Neural progenitor cell (in vitro differentiated cells): ENCODE results near the gene ZNF827. TPM values are rescaled to one million over a fixed set of nuclear protein-coding genes. Genes with fewer than 3 reads are reported as not detected.

Source experiments
- DNase-seq: peaks from one replicate; pipeline ENCODE4 v3.0.0-alpha.2; 2016; ENCODE audit warnings: low spot score
- H2AFZ ChIP-seq: fragments of 200-600 bp; sonication (generic); replicated peaks from 2 replicates; pipeline ENCODE4 v1.6.1; 2016; ENCODE audit warnings: antibody characterized with exemption
- H3F3A ChIP-seq: fragments of 200-600 bp; sonication (generic); 2 replicates; pipeline ENCODE4 v1.6.1; 2016; ENCODE audit warnings: antibody characterized with exemption, low read depth
- H3K27ac ChIP-seq: fragments of 200-600 bp; sonication (generic); 2 replicates; pipeline ENCODE4 v1.5.1; 2016; ENCODE audit warnings: mild to moderate bottlenecking
- H3K27me3 ChIP-seq: fragments of 200-600 bp; sonication (generic); 2 replicates; pipeline ENCODE4 v1.6.1; 2016; ENCODE audit warnings: mild to moderate bottlenecking, moderate library complexity
- H3K36me3 ChIP-seq: fragments of 200-600 bp; sonication (generic); 2 replicates; pipeline ENCODE4 v1.5.1; 2016
- H3K4me1 ChIP-seq: fragments of 200-600 bp; sonication (generic); 2 replicates; pipeline ENCODE4 v1.6.1; 2016; ENCODE audit warnings: mixed run types
- H3K4me2 ChIP-seq: fragments of 200-600 bp; sonication (generic); 2 replicates; pipeline ENCODE4 v1.6.1; 2016
- H3K4me3 ChIP-seq: fragments of 200-600 bp; sonication (generic); 2 replicates; pipeline ENCODE4 v1.5.1; 2016
- H3K79me2 ChIP-seq: fragments of 200-600 bp; sonication (generic); 2 replicates; pipeline ENCODE4 v1.6.1; 2016; ENCODE audit warnings: low read depth
- H3K9ac ChIP-seq: fragments of 200-600 bp; sonication (generic); 2 replicates; pipeline ENCODE4 v1.6.1; 2016
- H3K9me3 ChIP-seq: fragments of 200-600 bp; sonication (generic); 2 replicates; pipeline ENCODE4 v1.5.1; 2016; ENCODE audit warnings: low read depth
- H4K20me1 ChIP-seq: fragments of 200-600 bp; sonication (generic); 2 replicates; pipeline ENCODE4 v1.6.1; 2016; ENCODE audit warnings: low read depth
- H3K27ac Mint-ChIP-seq: 3 replicates; pipeline ENCODE4 v1.8.0; 2021; ENCODE audit warnings: mixed read lengths
- H3K27me3 Mint-ChIP-seq: 2 replicates; pipeline ENCODE4 v1.8.0; 2022; ENCODE audit warnings: low read depth, mild to moderate bottlenecking, inconsistent platforms, moderate library complexity, mixed read lengths; ENCODE audit not compliant: insufficient read depth
- H3K36me3 Mint-ChIP-seq: 3 replicates; pipeline ENCODE4 v1.8.0; 2021; ENCODE audit warnings: mixed read lengths
- H3K4me1 Mint-ChIP-seq: 3 replicates; pipeline ENCODE4 v1.8.0; 2021; ENCODE audit warnings: mixed read lengths
- H3K4me3 Mint-ChIP-seq: 3 replicates; pipeline ENCODE4 v1.8.0; 2021; ENCODE audit warnings: mild to moderate bottlenecking, moderate library complexity, mixed read lengths
- H3K9me3 Mint-ChIP-seq: 3 replicates; pipeline ENCODE4 v1.8.0; 2020; ENCODE audit warnings: mixed read lengths
- EZH2 ChIP-seq: fragments of 200-600 bp; sonication (generic); IDR thresholded peaks from 2 replicates; pipeline ENCODE4 v1.6.1; 2017; ENCODE audit warnings: antibody characterized with exemption, mild to moderate bottlenecking, moderate library complexity
- EZH2phosphoT487 ChIP-seq: fragments of 200-600 bp; sonication (generic); IDR thresholded peaks from 2 replicates; pipeline ENCODE4 v1.6.1; 2017; ENCODE audit warnings: antibody characterized with exemption
- total RNA-seq: library from RNA; depleted of rRNA; stranded (reverse); fragments of >200 nt; gene quantifications from 2 replicates; pipeline ENCODE4 v1.2.3, GENCODE V29; 2015; ENCODE audit warnings: low replicate concordance
- TF ChIP-seq, protein P1 (sequence below): fragments of 200-600 bp; sonication (generic); IDR thresholded peaks from 2 replicates; pipeline ENCODE4 v1.5.1; 2017; ENCODE audit warnings: antibody characterized with exemption, mild to moderate bottlenecking

The ZNF827 gene
- total RNA-seq, 1 donor from 2014 or later, result 7.7 TPM

DNA sequence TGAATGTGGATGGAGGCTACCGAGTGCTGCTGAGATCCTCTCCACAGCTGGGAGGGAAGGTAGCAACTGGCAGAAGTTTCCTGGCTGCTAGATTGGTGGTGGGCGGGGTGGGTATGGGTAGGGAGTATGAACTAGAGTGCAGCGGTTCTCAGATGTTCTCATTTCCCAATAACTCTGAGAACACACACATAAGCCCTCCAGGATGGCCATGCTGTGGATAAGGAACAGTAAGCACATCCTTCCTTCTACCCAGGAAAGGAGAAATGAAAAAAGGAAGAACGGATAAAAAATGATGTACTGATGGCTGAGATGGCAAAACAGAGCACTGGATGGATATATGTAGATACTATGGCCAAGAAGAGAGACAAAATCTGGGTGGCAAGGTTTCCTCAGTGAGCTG, 116.0 kb downstream of the ZNF827 start:
- H3K9ac ChIP-seq, result no peak overlapping the region
- peaks cover 7% of the 10 kb centered on the region for H3F3A ChIP-seq
- H3K27ac Mint-ChIP-seq, result no peak overlapping the region
- H3K36me3 Mint-ChIP-seq, result peaks cover 31% of the 10 kb centered on the region
- H3K4me3 Mint-ChIP-seq, result no peak overlapping the region
- H3K4me1 Mint-ChIP-seq, result peaks cover 50% of the 10 kb centered on the region
- H3K27me3 Mint-ChIP-seq, result no peaks in the 10 kb centered on the region
- H3K79me2 ChIP-seq, result no peaks in the 10 kb centered on the region
- no peaks in the 10 kb centered on the region for H3K36me3 ChIP-seq
- no peak for DNase-seq
- H2AFZ ChIP-seq, result no peak overlapping the region
- H3K9me3 ChIP-seq, result no peaks in the 10 kb centered on the region
- no peak overlapping the region for H3K27ac ChIP-seq
- H3K4me1 ChIP-seq, result peaks cover 28% of the 10 kb centered on the region
- H3K4me2 ChIP-seq, result no peak overlapping the region
- H3K9me3 Mint-ChIP-seq, result no peaks in the 10 kb centered on the region
- H4K20me1 ChIP-seq, result no peaks in the 10 kb centered on the region
- TF ChIP-seq EZH2 (no peak), EZH2phosphoT487 (no peak)
- TF ChIP-seq, protein P1, sequence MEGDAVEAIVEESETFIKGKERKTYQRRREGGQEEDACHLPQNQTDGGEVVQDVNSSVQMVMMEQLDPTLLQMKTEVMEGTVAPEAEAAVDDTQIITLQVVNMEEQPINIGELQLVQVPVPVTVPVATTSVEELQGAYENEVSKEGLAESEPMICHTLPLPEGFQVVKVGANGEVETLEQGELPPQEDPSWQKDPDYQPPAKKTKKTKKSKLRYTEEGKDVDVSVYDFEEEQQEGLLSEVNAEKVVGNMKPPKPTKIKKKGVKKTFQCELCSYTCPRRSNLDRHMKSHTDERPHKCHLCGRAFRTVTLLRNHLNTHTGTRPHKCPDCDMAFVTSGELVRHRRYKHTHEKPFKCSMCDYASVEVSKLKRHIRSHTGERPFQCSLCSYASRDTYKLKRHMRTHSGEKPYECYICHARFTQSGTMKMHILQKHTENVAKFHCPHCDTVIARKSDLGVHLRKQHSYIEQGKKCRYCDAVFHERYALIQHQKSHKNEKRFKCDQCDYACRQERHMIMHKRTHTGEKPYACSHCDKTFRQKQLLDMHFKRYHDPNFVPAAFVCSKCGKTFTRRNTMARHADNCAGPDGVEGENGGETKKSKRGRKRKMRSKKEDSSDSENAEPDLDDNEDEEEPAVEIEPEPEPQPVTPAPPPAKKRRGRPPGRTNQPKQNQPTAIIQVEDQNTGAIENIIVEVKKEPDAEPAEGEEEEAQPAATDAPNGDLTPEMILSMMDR, result no peak
- H3K4me3 ChIP-seq, result no peak overlapping the region
- no peaks in the 10 kb centered on the region for H3K27me3 ChIP-seq

DNA sequence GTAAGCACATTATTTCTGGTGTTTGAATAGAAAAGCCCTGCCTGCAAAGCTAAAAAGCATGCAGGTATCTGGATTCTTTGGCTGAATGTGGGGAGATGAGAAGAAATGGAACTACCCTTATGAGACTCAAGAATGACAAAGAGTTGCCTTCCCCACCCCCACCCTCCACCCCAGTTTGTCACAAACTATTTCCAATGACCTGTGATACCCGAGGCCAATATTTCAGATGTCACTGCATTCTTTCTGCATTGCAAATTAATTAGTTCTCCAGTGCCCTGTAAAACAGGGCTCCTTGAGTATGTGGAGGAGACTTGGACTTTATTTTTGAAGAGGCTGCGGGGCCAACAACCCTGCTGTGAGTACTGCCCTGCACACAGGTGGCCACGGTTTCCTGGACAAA, 116.4 kb downstream of the ZNF827 start:
- no peak overlapping the region for H3K4me3 Mint-ChIP-seq
- Histone ChIP-seq H3K4me2 (no peak overlapping the region), H3K36me3 (no peaks in the 10 kb centered on the region), H3K9ac (no peak overlapping the region), H3K9me3 (no peaks in the 10 kb centered on the region), H3K4me1 (peaks cover 28% of the 10 kb centered on the region), H3K4me3 (no peak overlapping the region), H3K27me3 (no peaks in the 10 kb centered on the region), H2AFZ (no peak overlapping the region), H4K20me1 (no peaks in the 10 kb centered on the region), H3K27ac (no peak overlapping the region), H3K79me2 (no peaks in the 10 kb centered on the region), H3F3A (peaks cover 7% of the 10 kb centered on the region)
- no peaks in the 10 kb centered on the region for H3K27me3 Mint-ChIP-seq
- H3K9me3 Mint-ChIP-seq, result no peaks in the 10 kb centered on the region
- H3K36me3 Mint-ChIP-seq, result peaks cover 32% of the 10 kb centered on the region
- no peak overlapping the region for H3K27ac Mint-ChIP-seq
- H3K4me1 Mint-ChIP-seq, result peaks cover 50% of the 10 kb centered on the region
- no peak for TF ChIP-seq EZH2
- TF ChIP-seq, protein P1, result no peak
- no peak for TF ChIP-seq EZH2phosphoT487
- no peak for DNase-seq

DNA sequence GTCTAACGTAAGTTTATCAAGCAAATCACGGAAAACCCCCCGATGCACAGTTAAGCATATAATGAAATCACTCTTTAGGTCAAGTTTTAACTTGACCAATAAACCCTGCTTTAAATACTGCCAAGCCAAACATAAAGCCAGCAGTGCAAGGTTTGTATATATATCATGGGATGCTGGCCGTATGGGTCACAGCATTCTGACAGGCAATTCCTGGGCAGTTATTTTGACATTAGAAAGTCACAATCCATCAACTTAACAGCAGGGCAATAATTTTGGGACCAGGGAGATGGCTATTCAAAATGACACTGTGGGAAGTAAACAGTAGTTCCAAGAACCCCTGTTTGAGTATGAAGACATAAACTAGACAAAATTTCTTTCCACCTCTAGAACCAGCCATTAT, 116.9 kb downstream of the ZNF827 start:
- Histone ChIP-seq H3F3A (peaks cover 7% of the 10 kb centered on the region), H4K20me1 (no peaks in the 10 kb centered on the region), H3K79me2 (no peaks in the 10 kb centered on the region), H3K4me3 (no peak overlapping the region), H2AFZ (no peak overlapping the region), H3K27me3 (no peaks in the 10 kb centered on the region), H3K4me2 (no peak overlapping the region), H3K9ac (no peak overlapping the region), H3K9me3 (no peaks in the 10 kb centered on the region), H3K4me1 (peaks cover 28% of the 10 kb centered on the region), H3K36me3 (no peaks in the 10 kb centered on the region), H3K27ac (no peak overlapping the region)
- Mint-ChIP-seq H3K9me3 (no peaks in the 10 kb centered on the region), H3K27ac (no peak overlapping the region), H3K4me1 (peaks cover 50% of the 10 kb centered on the region), H3K27me3 (no peaks in the 10 kb centered on the region), H3K4me3 (no peak overlapping the region), H3K36me3 (peaks cover 34% of the 10 kb centered on the region)
- no peak for DNase-seq
- TF ChIP-seq EZH2 (no peak), EZH2phosphoT487 (no peak)
- TF ChIP-seq, protein P1, result no peak
